Sigmoid colon (tissue), 7 donors: ENCODE data around the gene NCAPD3. TPM values are rescaled to one million over a fixed set of nuclear protein-coding genes. Genes with fewer than 3 reads are reported as not detected.
"Not testable (repeated sequence)": the region's sequence is repeated elsewhere in the genome, so short reads cannot be mapped to it uniquely, and the experiment has no call there.

Experiments
- DNase-seq: peaks from one replicate; pipeline ENCODE4 v3.0.0-alpha.2; 2019
- H3K27ac ChIP-seq, 4 donors: fragments of 200-600 bp; sonication (generic); one replicate each; pipeline ENCODE4 v1.5.1; 2016 to 2019; ENCODE audit warnings: mild to moderate bottlenecking in 1 of 4
- H3K27me3 ChIP-seq, 3 donors: fragments of 200-600 bp; sonication (generic); one replicate each; pipeline ENCODE4 v1.5.1; 2019; ENCODE audit warnings: mild to moderate bottlenecking in 1 of 3
- H3K36me3 ChIP-seq, 4 donors: fragments of 200-600 bp; sonication (generic); one replicate each; pipeline ENCODE4 v1.5.1; 2016 to 2019
- H3K4me1 ChIP-seq, 4 donors: fragments of 200-600 bp; sonication (generic); one replicate each; pipeline ENCODE4 v1.5.1; 2017 to 2019
- H3K4me3 ChIP-seq, 4 donors: fragments of 200-600 bp; sonication (generic); one replicate each; pipeline ENCODE4 v1.5.1; 2017 to 2019; ENCODE audit warnings: mild to moderate bottlenecking in 2 of 4, moderate library complexity in 1 of 4
- H3K9me3 ChIP-seq, 4 donors: fragments of 200-600 bp in 3 of 4; sonication (generic) in 3 of 4; one replicate each; pipeline versions ENCODE4 v1.5.1 to v1.6.1; 2013 to 2019
- CTCF ChIP-seq, 4 experiments: fragments of 450-650 bp in 3 of 4; fragments of 200-600 bp in 1 of 4; IDR thresholded peaks; one replicate each; pipeline ENCODE4 v1.5.1; 2016 to 2019; ENCODE audit warnings: antibody characterized with exemption in 4 of 4, mild to moderate bottlenecking in 3 of 4, moderate library complexity in 2 of 4
- EP300 ChIP-seq, 4 donors: sonication (generic); formaldehyde crosslinking; IDR thresholded peaks; one replicate each; pipeline ENCODE4 v1.6.1; 2017; ENCODE audit warnings: antibody characterized with exemption in 4 of 4
- POLR2A ChIP-seq, 2 donors: fragments of 450-650 bp; IDR thresholded peaks; one replicate each; pipeline ENCODE4 v1.6.1; 2016; ENCODE audit warnings: antibody characterized with exemption in 2 of 2, mild to moderate bottlenecking in 2 of 2, moderate library complexity in 2 of 2
- POLR2AphosphoS5 ChIP-seq, 4 donors: sonication (generic); formaldehyde crosslinking; IDR thresholded peaks; one replicate each; pipeline ENCODE4 v1.6.1; 2017; ENCODE audit warnings: antibody characterized with exemption in 4 of 4
- WGBS, 2 donors: extraction: QIAGEN DNeasy Blood & Tissue Kit; methylation state at CpG; one replicate each; pipeline ENCODE4 v1.1.7; 2013; 5-methylcytosine and 5-hydroxymethylcytosine counted together
- intact Hi-C: fragments of 100-400 bp; cut with DNase I; formaldehyde crosslinking; loops from one replicate; pipeline ENCODE4 v1.15.1; 2023
- polyA plus RNA-seq, 3 donors: library from polyadenylated mRNA; stranded (reverse); fragments of 200-250 nt; gene quantifications; one replicate each; pipeline ENCODE4 v1.2.3, GENCODE V29; 2013
- total RNA-seq, 4 donors: library from RNA; depleted of rRNA; stranded (reverse); fragments of >200 nt; gene quantifications; one replicate each; pipeline ENCODE4 v1.1.0, GENCODE V29; 2016
- donor health status: healthy with polysubstance abuse.
- donor health status: Bipolar disorder and iron deficiency.
- donor health status: healthy.

The NCAPD3 gene
- total and polyA plus RNA-seq, 7 donors, result 1.8 to 13.0 (median 7.5) TPM

- H3K27ac ChIP-seq, result no peak overlapping the region
- H3K9me3 ChIP-seq, result no peaks in the 10 kb centered on the region
- H3K27me3 ChIP-seq, result no peaks in the 10 kb centered on the region
- TF ChIP-seq EP300 (IDR thresholded peaks at IDR 0.05), result no peak
- TF ChIP-seq POLR2A (IDR thresholded peaks at IDR 0.05), result no peak
- no peak for TF ChIP-seq CTCF (IDR thresholded peaks at IDR 0.05)
- no peak for TF ChIP-seq POLR2AphosphoS5 (IDR thresholded peaks at IDR 0.05)
- H3K4me1 ChIP-seq, result no peaks in the 10 kb centered on the region
- WGBS, 2 donors, result 95 to 96% methylated on average over 6 of the region's 6 CpGs
- intact Hi-C loops, result no loop called here
- DNase-seq, result no peak
- H3K4me3 ChIP-seq, result no peak overlapping the region
- peaks cover 0 to 62% (median 15%) of the 10 kb centered on the region in 4 donors for H3K36me3 ChIP-seq
Observed at GRCh38 chr11:134200688-134201087, 23.1 kb downstream of the NCAPD3 start.

GRCh38 chr11:134199531-134199930 is 24.2 kb downstream of the NCAPD3 start:
- no peak overlapping the region for H3K4me3 ChIP-seq
- H3K27ac ChIP-seq, result no peak overlapping the region
- 97% methylated on average over 9 of the region's 9 CpGs for WGBS, 2 donors
- H3K4me1 ChIP-seq, result no peaks in the 10 kb centered on the region
- no peak for DNase-seq
- H3K36me3 ChIP-seq, result peaks cover 0 to 58% (median 15%) of the 10 kb centered on the region in 4 donors
- no peaks in the 10 kb centered on the region for H3K9me3 ChIP-seq
- TF ChIP-seq POLR2A (IDR thresholded peaks at IDR 0.05) (no peak), POLR2AphosphoS5 (IDR thresholded peaks at IDR 0.05) (no peak), CTCF (IDR thresholded peaks at IDR 0.05) (no peak), EP300 (IDR thresholded peaks at IDR 0.05) (no peak)
- no peaks in the 10 kb centered on the region for H3K27me3 ChIP-seq
- intact Hi-C loops, result no loop called here

GRCh38 chr11:134196756-134197155 is 27.0 kb downstream of the NCAPD3 start:
- H3K27ac ChIP-seq, result no peak overlapping the region
- TF ChIP-seq POLR2A (IDR thresholded peaks at IDR 0.05) (no peak), POLR2AphosphoS5 (IDR thresholded peaks at IDR 0.05) (no peak), EP300 (IDR thresholded peaks at IDR 0.05) (no peak), CTCF (IDR thresholded peaks at IDR 0.05) (no peak)
- intact Hi-C loops, result no loop called here
- no peaks in the 10 kb centered on the region for H3K4me1 ChIP-seq
- DNase-seq, result no peak
- no peaks in the 10 kb centered on the region for H3K9me3 ChIP-seq
- H3K27me3 ChIP-seq, result no peaks in the 10 kb centered on the region
- peaks cover 4 to 56% (median 18%) of the 10 kb centered on the region in 4 donors for H3K36me3 ChIP-seq
- no peak overlapping the region for H3K4me3 ChIP-seq
- WGBS, 2 donors, result 90 to 93% methylated on average over 4 of the region's 4 CpGs

- H3K27ac ChIP-seq, DNase-seq, H3K9me3 ChIP-seq, intact Hi-C loops, H3K4me1 ChIP-seq, H3K4me3 ChIP-seq, H3K27me3 ChIP-seq: not testable (repeated sequence)
- WGBS, 2 donors, result 98 to 99% methylated on average over 8 of the region's 8 CpGs
- H3K36me3 ChIP-seq, result peaks cover 5 to 48% (median 19%) of the 10 kb centered on the region in 4 donors
Observed at GRCh38 chr11:134188092-134188491, 35.7 kb downstream of the NCAPD3 start.

GRCh38 chr11:134181707-134182106 is 42.1 kb downstream of the NCAPD3 start:
- TF ChIP-seq POLR2A (IDR thresholded peaks at IDR 0.05), result no peak
- no peak for TF ChIP-seq EP300 (IDR thresholded peaks at IDR 0.05)
- no peak for TF ChIP-seq CTCF (IDR thresholded peaks at IDR 0.05)
- no peak for TF ChIP-seq POLR2AphosphoS5 (IDR thresholded peaks at IDR 0.05)
- no peaks in the 10 kb centered on the region for H3K4me1 ChIP-seq
- intact Hi-C loops, result no loop called here
- no peaks in the 10 kb centered on the region for H3K27me3 ChIP-seq
- WGBS, 2 donors, result 94 to 95% methylated on average over 4 of the region's 4 CpGs
- no peak overlapping the region for H3K4me3 ChIP-seq
- no peak for DNase-seq
- peaks cover 0 to 33% (median 13%) of the 10 kb centered on the region in 4 donors for H3K36me3 ChIP-seq
- H3K27ac ChIP-seq, result no peak overlapping the region
- H3K9me3 ChIP-seq, result no peaks in the 10 kb centered on the region
